Hematopoietic multipotent progenitor cell (in vitro differentiated cells): Measurements from ENCODE around the gene ATP1A1. TPM values are rescaled to one million over a fixed set of nuclear protein-coding genes. Genes with fewer than 3 reads are reported as not detected.
A peak's percentile ranks its signal among the peaks of the same experiment; 100 is the strongest.

Experiments
- DNase-seq, 3 donors: peaks; one replicate each; pipeline ENCODE4 v3.0.0-alpha.2; 2011 to 2015; ENCODE audit warnings: low read depth in 2 of 3, low spot score in 2 of 3
- total RNA-seq: library from RNA; depleted of rRNA; stranded (reverse); fragments of >200 nt; gene quantifications from one replicate; pipeline ENCODE4 v1.2.3, GENCODE V29; 2012

Gene ATP1A1
- total RNA-seq, 1 donor = 92.1 TPM

- no peak for DNase-seq
Observed at GRCh38 chr1:116370181-116370580, 2.9 kb upstream of the ATP1A1 start.

GRCh38 chr1:116371752-116372151 is 1.3 kb upstream of the ATP1A1 start:
- no peak for DNase-seq

- DNase-seq = no peak
Observed at GRCh38 chr1:116372191-116372590, 853 bp upstream of the ATP1A1 start.

GRCh38 chr1:116373431-116374352 is 648 bp downstream of the ATP1A1 start:
- DNase-seq = peak in 2 of 3 donors; percentile 51 to 62

GRCh38 chr1:116374353-116375147 is 1.5 kb downstream of the ATP1A1 start:
- DNase-seq = no peak

GRCh38 chr1:116375148-116375886 is 2.3 kb downstream of the ATP1A1 start:
- DNase-seq = no peak

GRCh38 chr1:116375887-116376728 is 3.1 kb downstream of the ATP1A1 start:
- no peak for DNase-seq

GRCh38 chr1:116376729-116377086 is 3.7 kb downstream of the ATP1A1 start:
- DNase-seq = no peak

- DNase-seq = peak in 2 of 3 donors; percentile 39 to 62
Observed at GRCh38 chr1:116377541-116378529, 4.8 kb downstream of the ATP1A1 start.

- no peak for DNase-seq
Observed at GRCh38 chr1:116379057-116379630, 6.1 kb downstream of the ATP1A1 start.

GRCh38 chr1:116379674-116380498 is 6.8 kb downstream of the ATP1A1 start:
- no peak for DNase-seq

- DNase-seq = no peak
Observed at GRCh38 chr1:116380499-116381242, 7.6 kb downstream of the ATP1A1 start.

GRCh38 chr1:116382321-116382720 is 9.3 kb downstream of the ATP1A1 start:
- DNase-seq = no peak

GRCh38 chr1:116382857-116383483 is 9.9 kb downstream of the ATP1A1 start:
- DNase-seq = no peak

GRCh38 chr1:116386042-116386441 is 13.0 kb downstream of the ATP1A1 start:
- DNase-seq = no peak

GRCh38 chr1:116387551-116387950 is 14.5 kb downstream of the ATP1A1 start:
- no peak for DNase-seq

GRCh38 chr1:116388122-116388521 is 15.1 kb downstream of the ATP1A1 start:
- DNase-seq = no peak
